Aorta (tissue), 5 donors: ENCODE data around the gene MAST4. TPM values are rescaled to one million over a fixed set of nuclear protein-coding genes. Genes with fewer than 3 reads are reported as not detected.

Experiments used
- ATAC-seq: fragments of 200-7000 bp; cut with Tn5 transposase; one replicate; pipeline ENCODE4 v1.9.1; 2022; ENCODE audit warnings: moderate library complexity; ENCODE audit not compliant: low FRiP score
- DNase-seq, 2 donors: peaks; one replicate each; pipeline ENCODE4 v3.0.0-alpha.2; 2020
- H3K27ac ChIP-seq, 2 donors: one replicate each; pipeline ENCODE4 v1.5.1; 2013; ENCODE audit warnings: low read length in 2 of 2, mild to moderate bottlenecking in 2 of 2, moderate library complexity in 2 of 2, control low read depth in 1 of 2, inconsistent platforms in 1 of 2, low read depth in 1 of 2
- H3K27me3 ChIP-seq, 2 donors: one replicate each; pipeline ENCODE4 v1.6.1; 2013; ENCODE audit warnings: control low read depth in 1 of 2, low read length in 1 of 2, mild to moderate bottlenecking in 1 of 2, moderate library complexity in 1 of 2; ENCODE audit not compliant: insufficient read depth in 2 of 2, control insufficient read depth in 1 of 2
- H3K36me3 ChIP-seq, 2 donors: one replicate each; pipeline ENCODE4 v1.6.1; 2013; ENCODE audit warnings: control low read depth in 1 of 2, low read length in 1 of 2, mild to moderate bottlenecking in 1 of 2; ENCODE audit not compliant: insufficient read depth in 2 of 2, control insufficient read depth in 1 of 2
- H3K4me1 ChIP-seq, 2 donors: one replicate each; pipeline ENCODE4 v1.6.1; 2013; ENCODE audit warnings: low read length in 2 of 2, control low read depth in 1 of 2, mild to moderate bottlenecking in 1 of 2, moderate library complexity in 1 of 2; ENCODE audit not compliant: insufficient read depth in 2 of 2, control insufficient read depth in 1 of 2
- H3K4me3 ChIP-seq, 2 donors: one replicate each; pipeline ENCODE4 v1.5.1; 2013; ENCODE audit warnings: low read length in 2 of 2, control low read depth in 1 of 2, mild to moderate bottlenecking in 1 of 2
- H3K9me3 ChIP-seq: one replicate; pipeline ENCODE4 v1.6.1; 2013; ENCODE audit warnings: mild to moderate bottlenecking, low read length; ENCODE audit not compliant: control insufficient read depth
- WGBS, 2 donors: extraction: QIAGEN DNeasy Blood & Tissue Kit; methylation state at CpG; one replicate each; pipeline ENCODE4 v1.1.7; 2013; 5-methylcytosine and 5-hydroxymethylcytosine counted together
- intact Hi-C, 2 donors: fragments of 100-400 bp; cut with DNase I; formaldehyde crosslinking; loops; one replicate each; pipeline versions ENCODE4 v1.14.2 to v1.15.0; 2022
- polyA plus RNA-seq, 2 donors: library from polyadenylated mRNA; stranded (reverse); fragments of 200-250 nt; gene quantifications; one replicate each; pipeline ENCODE4 v1.2.3, GENCODE V29; 2013
- total RNA-seq, 2 donors: library from RNA; stranded (reverse); fragmentation: NEBNext Ultra II Directional; extraction: Animal tissue kit (Norgen Biotek cat#: 25700); gene quantifications; one replicate each; pipeline ENCODE4 v1.2.1, GENCODE V29; 2021
- donor health status: healthy with polysubstance abuse.
- donor health status: Bipolar disorder and iron deficiency.
- donor health status: DM: no; HTN: no; CAD: no.
- donor health status: DM: no; HTN: no; CAD: no.
- donor health status: DM: yes; HTN: yes; CAD: no.

The MAST4 gene
- total and polyA plus RNA-seq, 4 donors, result 2.4 to 66.5 (median 24.9) TPM

DNA sequence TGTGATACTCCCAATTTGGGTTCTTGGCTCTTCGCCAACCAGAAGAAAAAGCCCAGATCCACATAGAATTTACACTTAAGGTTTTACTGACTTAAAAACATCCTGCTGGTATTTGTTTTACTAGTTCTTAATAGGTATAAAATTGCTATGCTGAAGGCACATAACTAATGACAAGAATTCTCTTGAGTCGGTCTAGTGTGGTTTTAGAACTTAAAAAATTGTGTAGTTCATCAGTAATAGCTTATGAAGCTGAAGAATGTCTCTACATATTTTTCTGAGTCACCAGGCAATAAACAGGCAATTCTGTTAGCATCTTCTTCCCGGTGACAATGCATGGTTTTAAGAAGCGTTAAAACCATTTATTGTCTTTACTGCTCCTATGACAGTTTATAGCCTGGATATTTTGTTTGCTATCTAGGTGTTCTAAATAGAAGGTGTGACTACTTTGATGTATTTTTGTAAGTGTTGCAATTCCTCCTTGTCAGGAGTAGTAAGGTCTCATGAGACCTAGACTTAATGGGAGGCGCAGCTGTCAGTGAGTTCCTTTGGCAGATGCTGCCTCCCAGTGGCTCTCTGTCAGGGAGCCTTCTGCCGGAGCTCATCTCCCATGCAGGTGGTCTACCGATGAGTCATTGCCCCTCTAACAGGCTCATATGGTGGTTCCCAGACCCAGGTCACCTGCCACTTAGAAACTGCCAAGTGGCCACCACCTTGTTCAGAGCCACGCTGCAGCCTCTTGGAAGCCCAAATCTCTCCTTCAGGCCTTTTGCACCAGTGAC lies 173.8 kb downstream of the MAST4 start:
- Histone ChIP-seq H3K4me3 (no peak overlapping the region), H3K9me3 (no peaks in the 10 kb centered on the region), H3K36me3 (no peaks in the 10 kb centered on the region), H3K4me1 (no peaks in the 10 kb centered on the region), H3K27me3 (no peaks in the 10 kb centered on the region), H3K27ac (no peak overlapping the region)
- WGBS, 2 donors, result 78 to 79% methylated on average over 8 of the region's 8 CpGs
- intact Hi-C loops, result no loop called here
- ATAC-seq, result no peak
- DNase-seq, result no peak

DNA sequence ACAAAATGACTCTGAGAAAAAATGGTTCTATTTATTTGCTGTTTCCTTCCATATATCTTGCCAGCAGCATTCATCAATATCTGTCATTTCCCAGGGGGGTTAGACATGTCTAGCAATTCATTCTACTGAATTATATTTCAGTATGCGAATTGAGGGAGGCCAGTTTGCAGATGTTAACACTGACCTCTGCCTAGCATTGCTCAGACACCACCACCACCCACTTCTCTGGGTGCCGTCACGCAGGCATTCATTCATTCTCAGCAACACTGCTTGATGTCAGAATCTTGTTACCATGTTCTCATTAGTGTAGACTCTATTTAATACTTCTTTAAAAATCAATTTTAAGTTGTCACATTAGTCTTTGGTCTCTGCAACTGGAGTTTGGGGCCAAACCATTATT lies 181.7 kb downstream of the MAST4 start:
- H3K4me1 ChIP-seq, result no peaks in the 10 kb centered on the region
- WGBS, 2 donors, result 91 to 96% methylated on average over 3 of the region's 3 CpGs
- H3K27me3 ChIP-seq, result peaks cover 0 to 2% of the 10 kb centered on the region in 2 donors
- no peaks in the 10 kb centered on the region for H3K9me3 ChIP-seq
- DNase-seq (no peak), ATAC-seq (no peak)
- H3K4me3 ChIP-seq, result no peak overlapping the region
- intact Hi-C loops, result no loop called here
- H3K27ac ChIP-seq, result no peak overlapping the region
- no peaks in the 10 kb centered on the region for H3K36me3 ChIP-seq

DNA sequence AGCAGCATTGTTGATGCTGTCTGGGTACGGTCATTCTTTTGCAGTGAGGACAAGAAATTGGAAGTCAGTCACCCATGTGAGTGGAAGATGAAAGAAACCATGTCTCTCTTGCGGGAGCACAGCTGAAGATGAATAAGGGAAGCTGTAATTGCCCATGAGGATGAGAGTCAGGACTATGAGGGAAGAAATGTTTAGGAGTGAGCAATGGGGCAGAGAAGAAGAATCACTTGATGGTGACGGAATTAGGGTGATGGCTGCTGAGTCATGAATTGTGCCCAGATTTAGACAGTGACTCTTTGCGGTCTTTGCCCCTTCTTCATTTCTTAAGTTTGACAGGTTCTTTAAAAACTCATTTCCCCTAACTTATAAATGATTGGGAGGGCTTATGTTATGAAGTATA lies 183.3 kb downstream of the MAST4 start:
- Histone ChIP-seq H3K4me1 (no peaks in the 10 kb centered on the region), H3K27me3 (peaks cover 0 to 2% of the 10 kb centered on the region in 2 donors), H3K9me3 (no peaks in the 10 kb centered on the region), H3K36me3 (no peaks in the 10 kb centered on the region), H3K27ac (no peak overlapping the region), H3K4me3 (no peak overlapping the region)
- DNase-seq (no peak), ATAC-seq (no peak)
- intact Hi-C loops, result no loop called here
- 97% methylated on average over 4 of the region's 4 CpGs for WGBS, 2 donors

DNA sequence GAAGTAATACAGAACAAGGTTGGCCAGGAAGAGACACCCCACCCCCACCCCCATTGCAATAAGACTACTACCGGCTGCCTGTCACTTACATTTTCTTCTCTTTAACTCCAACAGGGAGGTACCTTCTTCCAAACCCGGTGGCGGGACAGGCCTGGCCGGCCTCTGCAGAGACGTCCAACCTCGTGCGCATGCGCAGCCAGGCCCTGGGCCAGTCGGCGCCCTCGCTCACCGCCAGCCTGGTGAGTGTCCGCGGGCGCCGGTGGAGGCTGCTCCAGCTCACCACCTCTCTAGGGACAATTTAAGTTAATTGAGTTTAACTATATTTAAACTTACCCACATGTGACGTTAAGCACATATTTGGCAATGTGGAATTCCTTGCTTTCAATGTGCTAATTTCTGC lies 192.4 kb downstream of the MAST4 start:
- H3K36me3 ChIP-seq, result no peaks in the 10 kb centered on the region
- ATAC-seq (no peak), DNase-seq (no peak)
- no peak overlapping the region for H3K4me3 ChIP-seq
- no peak overlapping the region for H3K27ac ChIP-seq
- H3K9me3 ChIP-seq, result no peaks in the 10 kb centered on the region
- H3K27me3 ChIP-seq, result no peaks in the 10 kb centered on the region
- 91 to 94% methylated on average over 17 of the region's 17 CpGs for WGBS, 2 donors
- intact Hi-C loops, result no loop called here
- no peaks in the 10 kb centered on the region for H3K4me1 ChIP-seq

DNA sequence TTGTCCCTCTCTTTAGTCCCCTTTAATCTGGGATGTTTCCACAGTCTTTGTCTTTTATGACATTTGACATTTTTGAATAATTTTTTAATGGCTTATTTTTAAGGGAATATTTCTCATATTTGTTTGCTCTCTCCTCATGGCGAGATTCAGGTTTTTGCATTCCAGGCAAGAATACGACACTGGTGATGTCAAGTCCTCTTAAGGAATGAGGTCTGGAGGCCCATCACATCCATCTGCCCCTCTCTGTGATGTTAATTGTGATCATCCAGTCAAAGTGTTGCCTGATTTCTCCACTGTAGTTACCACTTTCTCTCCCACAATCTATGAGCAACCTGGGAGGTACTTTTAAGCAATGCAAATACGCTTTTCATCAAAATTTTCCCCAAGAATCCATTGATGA lies 193.2 kb downstream of the MAST4 start:
- H3K36me3 ChIP-seq, result no peaks in the 10 kb centered on the region
- H3K27me3 ChIP-seq, result no peaks in the 10 kb centered on the region
- 91 to 95% methylated on average over 3 of the region's 3 CpGs for WGBS, 2 donors
- ATAC-seq (no peak), DNase-seq (no peak)
- intact Hi-C loops, result no loop called here
- no peaks in the 10 kb centered on the region for H3K4me1 ChIP-seq
- H3K27ac ChIP-seq, result no peak overlapping the region
- H3K4me3 ChIP-seq, result no peak overlapping the region
- no peaks in the 10 kb centered on the region for H3K9me3 ChIP-seq

DNA sequence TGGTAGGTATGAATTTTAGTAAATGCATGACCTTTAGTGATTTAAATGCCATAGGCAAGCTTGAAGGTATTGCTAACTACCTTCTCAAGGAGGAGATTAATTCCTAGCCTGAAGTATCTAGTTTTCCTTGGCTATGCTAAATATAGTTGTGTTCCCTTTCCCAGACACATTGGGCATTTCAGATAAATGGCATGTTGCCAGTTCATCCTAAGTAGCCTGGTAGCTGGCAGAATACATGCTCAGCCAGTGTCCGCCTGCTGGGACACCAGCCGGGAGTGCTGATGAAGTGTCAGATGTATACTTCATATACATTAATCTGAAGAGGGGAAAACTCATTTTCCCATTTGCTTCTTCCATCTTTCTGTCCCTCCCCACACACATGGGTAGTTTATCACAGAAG lies 196.9 kb downstream of the MAST4 start:
- Histone ChIP-seq H3K9me3 (no peaks in the 10 kb centered on the region), H3K4me1 (peaks cover 0 to 1% of the 10 kb centered on the region in 2 donors), H3K4me3 (no peak overlapping the region), H3K27ac (no peak overlapping the region), H3K36me3 (no peaks in the 10 kb centered on the region), H3K27me3 (no peaks in the 10 kb centered on the region)
- intact Hi-C loops, result no loop called here
- ATAC-seq (no peak), DNase-seq (no peak)
- 90 to 92% methylated on average over 2 of the region's 2 CpGs for WGBS, 2 donors

DNA sequence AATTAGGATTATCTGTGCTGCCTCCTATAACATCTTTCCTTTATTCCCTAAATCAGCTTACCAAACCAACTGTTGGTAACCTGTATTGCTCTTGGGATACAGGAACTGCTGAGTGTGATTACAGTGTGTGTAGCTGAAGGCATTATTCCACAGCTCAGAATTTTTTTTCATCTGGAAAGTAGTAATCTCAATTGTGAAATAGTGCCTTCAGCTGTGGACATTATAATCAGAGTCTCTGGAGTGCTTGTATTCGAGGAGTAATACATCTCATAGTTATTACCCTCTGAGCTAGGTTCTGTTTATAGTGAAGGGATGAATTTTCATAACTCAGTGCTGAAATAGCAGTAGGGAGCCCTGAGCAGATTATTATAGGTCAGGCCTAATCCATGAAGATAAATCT lies 199.5 kb downstream of the MAST4 start:
- 79 to 84% methylated on average over 1 of the region's 1 CpG for WGBS, 2 donors
- no peak for ATAC-seq
- H3K4me1 ChIP-seq, result peaks cover 0 to 1% of the 10 kb centered on the region in 2 donors
- H3K27me3 ChIP-seq, result no peaks in the 10 kb centered on the region
- intact Hi-C loops, result no loop called here
- no peak for DNase-seq
- no peaks in the 10 kb centered on the region for H3K36me3 ChIP-seq
- no peaks in the 10 kb centered on the region for H3K9me3 ChIP-seq
- no peak overlapping the region for H3K4me3 ChIP-seq
- no peak overlapping the region for H3K27ac ChIP-seq

DNA sequence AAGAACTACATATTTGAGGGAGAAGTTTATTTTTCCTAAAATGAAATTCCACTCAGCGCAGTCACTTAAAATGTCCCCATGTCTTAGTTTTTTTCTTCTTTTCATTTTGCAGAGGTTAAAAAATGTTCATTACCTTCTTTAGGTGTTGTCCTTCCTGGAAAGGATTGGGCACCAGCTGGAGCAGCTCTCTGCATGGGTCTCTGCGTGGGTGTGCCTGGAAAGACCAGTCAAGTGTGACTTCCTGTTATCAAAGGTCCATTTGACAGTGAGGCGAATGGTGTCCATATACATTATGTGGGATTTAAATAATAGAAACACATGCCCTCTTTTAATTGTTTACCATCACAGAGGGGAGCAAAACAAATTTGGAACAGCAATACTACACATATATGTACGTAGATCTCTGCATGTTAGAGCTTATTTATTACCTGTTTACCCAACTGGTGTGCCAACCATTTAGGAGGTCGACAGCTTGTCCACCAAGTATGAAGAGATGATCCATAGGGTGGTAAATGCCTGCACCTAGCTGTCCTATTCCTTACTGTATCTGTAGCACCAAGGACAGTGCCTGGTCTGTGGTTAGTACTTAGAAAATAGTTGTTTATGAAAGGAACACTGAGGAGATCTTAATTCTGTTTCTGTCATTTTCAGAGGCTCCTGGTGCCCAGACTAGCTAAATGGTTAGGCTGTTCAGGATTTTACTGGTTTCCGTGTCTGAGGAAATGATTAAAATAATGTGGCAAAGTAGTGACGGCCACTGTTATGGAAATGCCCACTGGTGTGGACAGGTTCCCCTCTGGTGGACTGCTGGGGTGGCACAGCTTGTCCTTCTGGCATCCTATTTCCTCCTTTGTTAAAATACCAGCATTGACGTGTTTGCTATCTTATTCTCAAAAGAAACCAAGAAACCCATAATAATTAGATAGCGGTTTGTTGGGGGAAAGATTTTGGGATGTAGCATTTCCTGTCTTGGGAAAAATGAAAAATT lies 200.4 kb downstream of the MAST4 start:
- WGBS, 2 donors, result 62 to 64% methylated on average over 9 of the region's 9 CpGs
- intact Hi-C loops, result no loop called here
- DNase-seq, result no peak
- Histone ChIP-seq H3K9me3 (no peaks in the 10 kb centered on the region), H3K36me3 (no peaks in the 10 kb centered on the region), H3K27ac (no peak overlapping the region), H3K4me3 (no peak overlapping the region), H3K27me3 (no peaks in the 10 kb centered on the region), H3K4me1 (peaks cover 0 to 1% of the 10 kb centered on the region in 2 donors)
- no peak for ATAC-seq
